ENCODE results near the gene IMMP2L. TPM values are rescaled to one million over a fixed set of nuclear protein-coding genes. Genes with fewer than 3 reads are reported as not detected.

Gene IMMP2L
- total and polyA plus RNA-seq, 8 donors, result 2.5 to 40.8 (median 20.0) TPM; not detected in 1

GRCh38 chr7:111409714-111410422 lies 152.4 kb downstream of the IMMP2L start:
- H3K4me1 ChIP-seq, result no peaks in the 10 kb centered on the region
- no peaks in the 10 kb centered on the region for H3K9me3 ChIP-seq
- TF ChIP-seq CTCF (IDR thresholded peaks at IDR 0.05) (no peak), POLR2AphosphoS5 (IDR thresholded peaks at IDR 0.05) (no peak), EP300 (IDR thresholded peaks at IDR 0.05) (no peak), POLR2A (IDR thresholded peaks at IDR 0.05) (no peak)
- H3K27me3 ChIP-seq, result no peaks in the 10 kb centered on the region
- H3K27ac ChIP-seq, result no peak overlapping the region
- DNase-seq, result no peak
- intact Hi-C loops (cut with DNase I; ENCODE audit: low total_unique reads), result no loop called here
- no peaks in the 10 kb centered on the region for H3K36me3 ChIP-seq
- H3K4me3 ChIP-seq, result no peak overlapping the region
- WGBS, 5 donors, result 67 to 95% (median 86%) methylated on average over 1 of the region's 1 CpG

DNA sequence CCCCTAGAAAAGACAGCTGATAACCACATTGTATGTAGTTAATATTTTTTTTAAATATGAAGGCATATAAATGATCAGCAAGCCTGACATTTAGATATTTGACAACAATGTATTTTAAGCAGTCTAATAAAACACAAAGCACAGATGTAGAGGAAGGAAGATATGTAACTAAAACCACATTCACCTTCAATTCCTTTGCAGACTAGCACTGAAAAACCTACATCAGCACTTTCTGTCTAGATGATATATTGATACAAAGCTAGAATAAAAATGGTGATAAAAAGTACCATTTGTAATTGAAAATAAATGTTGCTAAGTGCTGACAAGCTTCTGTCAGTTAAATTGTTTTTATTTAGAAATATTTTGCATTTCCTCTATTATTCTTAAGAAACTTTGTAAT lies 153.6 kb downstream of the IMMP2L start:
- Histone ChIP-seq H3K27me3 (no peaks in the 10 kb centered on the region), H3K9me3 (no peaks in the 10 kb centered on the region), H3K27ac (no peak overlapping the region), H3K4me1 (no peaks in the 10 kb centered on the region), H3K36me3 (no peaks in the 10 kb centered on the region), H3K4me3 (no peak overlapping the region)
- DNase-seq, result no peak
- TF ChIP-seq POLR2A (IDR thresholded peaks at IDR 0.05) (no peak), CTCF (IDR thresholded peaks at IDR 0.05) (no peak), EP300 (IDR thresholded peaks at IDR 0.05) (no peak), POLR2AphosphoS5 (IDR thresholded peaks at IDR 0.05) (no peak)
- intact Hi-C loops (cut with DNase I; ENCODE audit: low total_unique reads), result no loop called here

GRCh38 chr7:111407258-111407657 lies 155.0 kb downstream of the IMMP2L start:
- Histone ChIP-seq H3K4me1 (no peaks in the 10 kb centered on the region), H3K36me3 (no peaks in the 10 kb centered on the region), H3K27me3 (no peaks in the 10 kb centered on the region), H3K4me3 (no peak overlapping the region), H3K27ac (no peak overlapping the region), H3K9me3 (no peaks in the 10 kb centered on the region)
- intact Hi-C loops (cut with DNase I; ENCODE audit: low total_unique reads), result no loop called here
- no peak for DNase-seq
- no peak for TF ChIP-seq CTCF (IDR thresholded peaks at IDR 0.05)
- TF ChIP-seq POLR2A (IDR thresholded peaks at IDR 0.05), result no peak
- TF ChIP-seq EP300 (IDR thresholded peaks at IDR 0.05), result no peak
- no peak for TF ChIP-seq POLR2AphosphoS5 (IDR thresholded peaks at IDR 0.05)
- 93 to 100% (median 98%) methylated on average over 1 of the region's 1 CpG for WGBS, 5 donors

GRCh38 chr7:111405621-111406020 lies 156.7 kb downstream of the IMMP2L start:
- H3K4me3 ChIP-seq, result no peak overlapping the region
- H3K36me3 ChIP-seq, result no peaks in the 10 kb centered on the region
- 95 to 100% (median 97%) methylated on average over 1 of the region's 1 CpG for WGBS, 5 donors
- H3K27me3 ChIP-seq, result no peaks in the 10 kb centered on the region
- no peak for DNase-seq
- no peaks in the 10 kb centered on the region for H3K9me3 ChIP-seq
- no peak for TF ChIP-seq POLR2A (IDR thresholded peaks at IDR 0.05)
- no peak for TF ChIP-seq CTCF (IDR thresholded peaks at IDR 0.05)
- no peak for TF ChIP-seq EP300 (IDR thresholded peaks at IDR 0.05)
- no peak for TF ChIP-seq POLR2AphosphoS5 (IDR thresholded peaks at IDR 0.05)
- H3K4me1 ChIP-seq, result peaks cover 0 to 5% (median 0%) of the 10 kb centered on the region in 4 donors
- intact Hi-C loops (cut with DNase I; ENCODE audit: low total_unique reads), result no loop called here
- H3K27ac ChIP-seq, result no peak overlapping the region
